PC-9 (cell line): ENCODE data around the gene IQSEC1. TPM values are rescaled to one million over a fixed set of nuclear protein-coding genes. Genes with fewer than 3 reads are reported as not detected.

Experiments
- BruUV-seq: library from RNA; stranded (reverse); fragments of 400-500 nt; replicated peaks from 2 replicates; lab custom pipeline; 2021; lab: Mats Ljungman, UMichigan
- CTCF ChIA-PET: fragments of 300-600 bp; sonication (Branson Sonifier 250); formaldehyde crosslinking; loops from one replicate; lab custom pipeline; 2022; ENCODE audit warnings: antibody characterized with exemption; lab: Charles Lee
- POLR2A ChIA-PET: fragments of 300-600 bp; sonication (Branson Sonifier 250); formaldehyde crosslinking; loops from one replicate; lab custom pipeline; 2022; ENCODE audit warnings: antibody characterized with exemption; ENCODE audit not compliant: unreplicated experiment; lab: Charles Lee
- DNase-seq, 2 experiments: peaks; one replicate each; pipeline versions ENCODE4 v3.0.0 to v3.0.0-alpha.2; 2015 to 2022; ENCODE audit warnings: mixed read lengths in 1 of 2
- H2AFZ ChIP-seq: fragments of 200-600 bp; sonication (generic); 2 replicates; pipeline ENCODE4 v1.8.1; 2017; ENCODE audit warnings: antibody characterized with exemption
- H3F3A ChIP-seq: fragments of 200-600 bp; sonication (generic); 2 replicates; pipeline ENCODE4 v1.8.1; 2017; ENCODE audit warnings: antibody characterized with exemption, mild to moderate bottlenecking, low read depth; ENCODE audit not compliant: insufficient read depth
- H3K27ac ChIP-seq: fragments of 200-600 bp; sonication (generic); 2 replicates; pipeline ENCODE4 v1.6.1; 2016; ENCODE audit warnings: mixed run types
- H3K27me3 ChIP-seq: fragments of 200-600 bp; sonication (generic); 2 replicates; pipeline ENCODE4 v1.6.1; 2016; ENCODE audit warnings: low read depth, mixed run types; ENCODE audit not compliant: insufficient read depth
- H3K36me3 ChIP-seq: fragments of 200-600 bp; sonication (generic); 2 replicates; pipeline ENCODE4 v1.6.1; 2016; ENCODE audit warnings: low read depth, mixed run types
- H3K4me1 ChIP-seq: fragments of 200-600 bp; sonication (generic); replicated peaks from 2 replicates; pipeline ENCODE4 v1.6.1; 2016; ENCODE audit warnings: mixed run types; ENCODE audit not compliant: insufficient read depth
- H3K4me2 ChIP-seq: fragments of 200-600 bp; sonication (generic); 2 replicates; pipeline ENCODE4 v1.6.1; 2017; ENCODE audit warnings: mixed run types
- H3K4me3 ChIP-seq: fragments of 200-600 bp; sonication (generic); 2 replicates; pipeline ENCODE4 v1.6.1; 2016; ENCODE audit warnings: mixed run types
- H3K79me2 ChIP-seq: fragments of 200-600 bp; sonication (generic); 2 replicates; pipeline ENCODE4 v1.6.1; 2017; ENCODE audit warnings: low read depth, mixed run types
- H3K9me2 ChIP-seq: fragments of 200-600 bp; sonication (generic); 2 replicates; pipeline ENCODE4 v1.8.1; 2017; ENCODE audit warnings: mild to moderate bottlenecking; ENCODE audit not compliant: insufficient read depth
- H3K9me3 ChIP-seq: fragments of 200-600 bp; sonication (generic); 2 replicates; pipeline ENCODE4 v1.8.1; 2016; ENCODE audit warnings: low read depth; ENCODE audit not compliant: insufficient read depth
- H4K20me1 ChIP-seq: fragments of 200-600 bp; sonication (generic); 2 replicates; pipeline ENCODE4 v1.8.1; 2017; ENCODE audit not compliant: insufficient read depth
- EZH2 ChIP-seq: fragments of 200-600 bp; sonication (generic); IDR thresholded peaks from 2 replicates; pipeline ENCODE4 v1.8.0; 2017; ENCODE audit warnings: antibody characterized with exemption, low read depth
- intact Hi-C: fragments of 100-400 bp; cut with micrococcal nuclease; formaldehyde crosslinking; loops from one replicate; pipeline ENCODE4 v1.10.0; 2022; ENCODE audit not compliant: unreplicated experiment
- total RNA-seq: library from RNA; stranded (reverse); gene quantifications from 2 replicates; pipeline ENCODE4 v1.2.3, GENCODE V29; 2021
- TF ChIP-seq, protein P1 (sequence below): fragments of 200-600 bp; sonication (generic); conservative IDR thresholded peaks from 2 replicates; pipeline ENCODE4 v1.6.1; 2017; ENCODE audit warnings: mixed run types, antibody characterized with exemption, mild to moderate bottlenecking, moderate library complexity

The IQSEC1 gene
- total RNA-seq, 1 experiment from 2014 or later, result 30.7 TPM

DNA sequence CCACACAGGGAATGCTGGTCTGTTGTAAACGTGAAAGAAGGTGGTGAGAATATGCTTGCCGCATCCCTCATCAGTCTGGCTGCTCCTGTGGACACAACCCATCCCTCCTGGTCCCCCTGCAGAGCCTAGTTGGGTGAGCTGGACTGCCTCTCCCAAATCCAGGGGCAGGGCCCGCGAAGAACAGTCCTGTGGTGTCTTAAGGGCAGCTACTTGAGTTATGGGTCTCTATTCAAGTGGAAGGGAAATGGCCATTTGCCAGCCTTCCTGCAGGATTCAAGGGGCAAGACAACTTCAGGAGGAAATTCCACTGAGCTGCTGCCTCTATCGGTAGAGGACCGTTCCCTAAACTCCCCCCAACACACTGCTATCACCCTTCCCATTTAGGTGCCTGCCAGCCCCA is 98.9 kb downstream of the IQSEC1 start:
- H3K4me1 ChIP-seq, result no peaks in the 10 kb centered on the region
- no peaks in the 10 kb centered on the region for H3K36me3 ChIP-seq
- POLR2A ChIA-PET, result no interaction called here
- no peaks in the 10 kb centered on the region for H3K9me3 ChIP-seq
- TF ChIP-seq, protein P1, sequence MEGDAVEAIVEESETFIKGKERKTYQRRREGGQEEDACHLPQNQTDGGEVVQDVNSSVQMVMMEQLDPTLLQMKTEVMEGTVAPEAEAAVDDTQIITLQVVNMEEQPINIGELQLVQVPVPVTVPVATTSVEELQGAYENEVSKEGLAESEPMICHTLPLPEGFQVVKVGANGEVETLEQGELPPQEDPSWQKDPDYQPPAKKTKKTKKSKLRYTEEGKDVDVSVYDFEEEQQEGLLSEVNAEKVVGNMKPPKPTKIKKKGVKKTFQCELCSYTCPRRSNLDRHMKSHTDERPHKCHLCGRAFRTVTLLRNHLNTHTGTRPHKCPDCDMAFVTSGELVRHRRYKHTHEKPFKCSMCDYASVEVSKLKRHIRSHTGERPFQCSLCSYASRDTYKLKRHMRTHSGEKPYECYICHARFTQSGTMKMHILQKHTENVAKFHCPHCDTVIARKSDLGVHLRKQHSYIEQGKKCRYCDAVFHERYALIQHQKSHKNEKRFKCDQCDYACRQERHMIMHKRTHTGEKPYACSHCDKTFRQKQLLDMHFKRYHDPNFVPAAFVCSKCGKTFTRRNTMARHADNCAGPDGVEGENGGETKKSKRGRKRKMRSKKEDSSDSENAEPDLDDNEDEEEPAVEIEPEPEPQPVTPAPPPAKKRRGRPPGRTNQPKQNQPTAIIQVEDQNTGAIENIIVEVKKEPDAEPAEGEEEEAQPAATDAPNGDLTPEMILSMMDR, result no peak
- peaks cover 8% of the 10 kb centered on the region; the same call in 1 of the 2 replicates for H3F3A ChIP-seq
- H3K27me3 ChIP-seq, result no peaks in the 10 kb centered on the region
- DNase-seq, result no peak
- H4K20me1 ChIP-seq, result peaks cover 36% of the 10 kb centered on the region
- no peak overlapping the region for H3K27ac ChIP-seq
- no peak overlapping the region for H3K4me3 ChIP-seq
- CTCF ChIA-PET, result no interaction called here
- intact Hi-C loops, result no loop called here
- no TSS peak for BruUV-seq
- no peak overlapping the region for H2AFZ ChIP-seq
- no peaks in the 10 kb centered on the region for H3K9me2 ChIP-seq
- H3K79me2 ChIP-seq, result no peaks in the 10 kb centered on the region
- no peak overlapping the region for H3K4me2 ChIP-seq

DNA sequence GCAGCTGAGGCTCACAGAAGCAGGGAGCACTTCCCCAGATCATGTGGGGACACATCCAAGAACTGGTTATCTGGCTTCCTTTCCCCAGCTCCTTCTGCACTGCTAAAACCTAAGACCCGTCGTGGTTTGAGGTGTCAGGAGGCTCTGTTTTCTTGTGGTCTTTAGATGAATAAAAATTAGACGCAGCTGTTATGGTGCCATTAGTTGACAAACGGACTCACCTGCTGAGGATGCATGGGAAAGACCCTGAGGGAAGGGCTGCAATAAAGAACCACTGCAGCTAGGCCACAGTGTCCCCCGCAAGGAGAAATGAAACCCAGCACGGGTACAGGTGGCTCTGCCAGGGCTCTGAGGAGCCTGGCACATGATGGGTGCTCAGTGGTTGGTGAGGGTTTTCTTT is 99.4 kb downstream of the IQSEC1 start:
- intact Hi-C loops, result no loop called here

DNA sequence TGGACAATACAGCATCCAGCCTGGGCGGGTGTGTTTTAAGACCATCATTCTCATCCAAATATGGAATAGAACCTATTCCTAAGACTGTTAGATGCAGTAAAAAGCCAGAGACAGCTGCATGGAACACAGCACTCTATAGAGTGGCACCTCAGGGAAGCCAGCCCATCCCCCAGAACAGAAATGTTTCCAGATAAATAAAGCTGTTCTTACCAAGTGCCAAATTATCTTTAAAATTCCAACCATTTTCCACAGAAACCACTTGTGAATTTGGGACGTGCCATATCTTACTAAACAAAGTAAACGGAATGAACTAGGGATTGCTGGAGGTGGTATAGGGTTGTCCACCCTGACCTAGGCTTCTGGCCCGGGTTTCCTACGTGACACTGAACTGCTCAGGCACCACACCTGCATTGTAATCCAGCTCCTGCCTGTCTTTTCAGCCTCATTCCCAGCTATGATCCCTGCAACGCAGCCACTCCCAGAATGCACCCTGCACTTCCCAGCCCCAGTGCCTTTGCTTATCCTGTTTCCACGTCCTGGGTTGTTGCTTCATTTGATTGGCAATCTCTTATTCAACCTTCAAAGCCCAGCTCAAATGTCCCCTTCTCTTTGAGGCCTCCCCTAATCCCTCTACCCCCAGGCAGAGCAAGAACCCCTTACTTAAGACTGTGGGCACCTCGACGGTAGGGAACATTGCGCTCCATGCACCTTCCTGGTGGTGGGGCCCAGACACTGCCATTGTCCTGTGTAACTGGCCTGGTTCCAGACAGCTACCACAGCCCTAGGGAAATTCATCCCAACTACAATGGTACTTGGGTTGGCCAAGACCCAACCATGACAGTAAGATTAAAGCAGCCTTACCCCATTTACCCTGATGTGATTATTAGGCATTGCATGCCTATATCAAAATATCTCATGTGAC is 100.2 kb downstream of the IQSEC1 start:
- TF ChIP-seq, protein P1, result no peak
- no peak for TF ChIP-seq EZH2
- POLR2A ChIA-PET, result interaction anchor here (0.6 kb wide), 1 partner anchor 11 kb away, joined by 3 read pairs; no protein-coding TSS in a partner anchor
- Histone ChIP-seq H2AFZ (no peak overlapping the region), H3K27ac (no peak overlapping the region), H3K4me3 (no peak overlapping the region), H3F3A (peaks cover 13% of the 10 kb centered on the region), H4K20me1 (peaks cover 42% of the 10 kb centered on the region), H3K9me2 (no peaks in the 10 kb centered on the region), H3K27me3 (no peaks in the 10 kb centered on the region), H3K36me3 (no peaks in the 10 kb centered on the region), H3K9me3 (no peaks in the 10 kb centered on the region), H3K79me2 (no peaks in the 10 kb centered on the region), H3K4me2 (no peak overlapping the region), H3K4me1 (0 out of 2 replicates have a peak, but pooled peaks cover 2% of the 10 kb centered on the region)
- no peak for DNase-seq
- CTCF ChIA-PET, result no interaction called here
- intact Hi-C loops, result no loop called here
- BruUV-seq, result no TSS peak

More for the DNA sequence above, 99.4 kb downstream of the IQSEC1 start:
- H3K27me3 ChIP-seq, result no peaks in the 10 kb centered on the region
- H3K79me2 ChIP-seq, result no peaks in the 10 kb centered on the region
- no peaks in the 10 kb centered on the region for H3K9me3 ChIP-seq
- ChIA-PET CTCF (no interaction called here), POLR2A (interaction anchor here (0.6 kb wide), 1 partner anchor 11 kb away, joined by 3 read pairs; no protein-coding TSS in a partner anchor)
- H4K20me1 ChIP-seq, result peaks cover 36% of the 10 kb centered on the region
- DNase-seq, result no peak
- BruUV-seq, result no TSS peak
- H3F3A ChIP-seq, result peaks cover 13% of the 10 kb centered on the region
- no peak overlapping the region for H3K27ac ChIP-seq
- H2AFZ ChIP-seq, result no peak overlapping the region
- no peak for TF ChIP-seq EZH2
- TF ChIP-seq, protein P1, result no peak
- no peaks in the 10 kb centered on the region for H3K4me1 ChIP-seq
- no peak overlapping the region for H3K4me3 ChIP-seq
- no peaks in the 10 kb centered on the region for H3K9me2 ChIP-seq
- H3K36me3 ChIP-seq, result no peaks in the 10 kb centered on the region
- H3K4me2 ChIP-seq, result no peak overlapping the region
